K562 (cell line): ENCODE measurements around the gene DCTN2. TPM values are rescaled to one million over a fixed set of nuclear protein-coding genes. Genes with fewer than 3 reads are reported as not detected.
A peak's percentile ranks its signal among the peaks of the same experiment; 100 is the strongest.

Source experiments
- polyA plus RNA-seq, 8 experiments: library from polyadenylated mRNA; depleted of rRNA in 4 of 8; stranded (reverse) in 5 of 8; unstranded in 3 of 8; fragments of >200 nt; fragmentation: Nextera tagmentation in 2 of 8; fragmentation: Illumina TruSeq in 1 of 8; extraction: Ambion mirVana in 2 of 8; extraction: Trizol in 1 of 8; gene quantifications; 2 replicates each; pipeline versions ENCODE4 v1.2.1 to v1.2.3, GENCODE V29; 2011 to 2014; ENCODE audit warnings: inconsistent platforms in 1 of 8, missing spikeins in 1 of 8
- total RNA-seq, 7 experiments: library from RNA; depleted of rRNA in 6 of 7; stranded (reverse); fragments of >200 nt in 6 of 7; fragmentation: Illumina TruSeq in 2 of 7; extraction: Trizol in 2 of 7; gene quantifications; 2 replicates each; pipeline versions ENCODE4 v1.2.1 to v1.2.3, GENCODE V29; 2011 to 2021; ENCODE audit warnings: low replicate concordance in 1 of 7
- TF ChIP-seq, protein P1 (sequence below), 2 experiments: fragments of 450-650 bp in 1 of 2; sonication (generic) in 1 of 2; formaldehyde crosslinking in 1 of 2; IDR thresholded peaks; 2 replicates each; pipeline versions ENCODE4 v1.7.1 to v1.9.0; 2016 to 2022; ENCODE audit warnings: inconsistent platforms in 1 of 2, mild to moderate bottlenecking in 1 of 2, missing genetic modification reagents in 1 of 2
- TF ChIP-seq, protein P2 (sequence below): fragments of 450-650 bp; IDR thresholded peaks from 2 replicates; pipeline ENCODE4 v1.6.1; 2016; ENCODE audit warnings: mild to moderate bottlenecking, moderate library complexity

The DCTN2 gene
- total and polyA plus RNA-seq, 9 of the 15 experiments (the other 6 are each of a cell fraction or from before 2014, with no cell fraction given), result 43.6 to 270 (median 125) TPM

DNA sequence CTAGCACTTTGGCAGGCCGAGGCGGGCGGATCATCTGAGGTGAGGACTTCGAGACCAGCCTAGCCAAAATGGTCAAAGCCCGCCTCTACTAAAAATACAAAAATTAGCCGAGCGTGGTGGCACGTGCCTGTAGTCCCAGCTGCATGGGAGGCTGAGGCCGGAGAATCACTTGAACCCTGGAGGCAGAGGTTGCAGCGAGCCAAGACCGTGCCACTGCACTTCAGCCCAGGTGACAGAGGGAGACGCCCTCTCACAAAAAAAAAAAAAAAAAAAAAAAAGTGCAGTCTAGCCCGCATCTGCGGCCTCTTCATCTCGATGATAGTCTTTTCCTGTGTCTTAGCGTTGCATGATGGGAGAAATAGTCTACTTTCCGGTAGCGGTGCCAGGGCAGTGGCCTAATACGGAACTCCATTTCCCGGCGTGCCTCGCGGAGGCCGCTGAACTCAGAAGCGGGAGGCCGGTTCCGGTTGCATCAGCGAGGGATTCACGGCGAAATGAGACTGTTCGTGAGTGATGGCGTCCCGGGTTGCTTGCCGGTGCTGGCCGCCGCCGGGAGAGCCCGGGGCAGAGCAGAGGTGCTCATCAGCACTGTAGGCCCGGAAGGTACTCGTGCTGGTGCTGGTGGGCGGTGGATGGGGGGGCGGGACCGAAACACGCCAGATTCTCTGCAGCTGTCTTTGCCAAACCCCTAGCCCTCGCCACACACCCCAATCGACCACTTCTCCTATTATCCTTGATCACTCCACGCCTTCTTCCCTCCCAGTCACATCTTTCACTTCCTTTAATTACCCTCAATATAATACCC is 59.2 kb downstream of the DCTN2 start, which contains the start of gene MARS1 (continued):
- TF ChIP-seq, protein P1, sequence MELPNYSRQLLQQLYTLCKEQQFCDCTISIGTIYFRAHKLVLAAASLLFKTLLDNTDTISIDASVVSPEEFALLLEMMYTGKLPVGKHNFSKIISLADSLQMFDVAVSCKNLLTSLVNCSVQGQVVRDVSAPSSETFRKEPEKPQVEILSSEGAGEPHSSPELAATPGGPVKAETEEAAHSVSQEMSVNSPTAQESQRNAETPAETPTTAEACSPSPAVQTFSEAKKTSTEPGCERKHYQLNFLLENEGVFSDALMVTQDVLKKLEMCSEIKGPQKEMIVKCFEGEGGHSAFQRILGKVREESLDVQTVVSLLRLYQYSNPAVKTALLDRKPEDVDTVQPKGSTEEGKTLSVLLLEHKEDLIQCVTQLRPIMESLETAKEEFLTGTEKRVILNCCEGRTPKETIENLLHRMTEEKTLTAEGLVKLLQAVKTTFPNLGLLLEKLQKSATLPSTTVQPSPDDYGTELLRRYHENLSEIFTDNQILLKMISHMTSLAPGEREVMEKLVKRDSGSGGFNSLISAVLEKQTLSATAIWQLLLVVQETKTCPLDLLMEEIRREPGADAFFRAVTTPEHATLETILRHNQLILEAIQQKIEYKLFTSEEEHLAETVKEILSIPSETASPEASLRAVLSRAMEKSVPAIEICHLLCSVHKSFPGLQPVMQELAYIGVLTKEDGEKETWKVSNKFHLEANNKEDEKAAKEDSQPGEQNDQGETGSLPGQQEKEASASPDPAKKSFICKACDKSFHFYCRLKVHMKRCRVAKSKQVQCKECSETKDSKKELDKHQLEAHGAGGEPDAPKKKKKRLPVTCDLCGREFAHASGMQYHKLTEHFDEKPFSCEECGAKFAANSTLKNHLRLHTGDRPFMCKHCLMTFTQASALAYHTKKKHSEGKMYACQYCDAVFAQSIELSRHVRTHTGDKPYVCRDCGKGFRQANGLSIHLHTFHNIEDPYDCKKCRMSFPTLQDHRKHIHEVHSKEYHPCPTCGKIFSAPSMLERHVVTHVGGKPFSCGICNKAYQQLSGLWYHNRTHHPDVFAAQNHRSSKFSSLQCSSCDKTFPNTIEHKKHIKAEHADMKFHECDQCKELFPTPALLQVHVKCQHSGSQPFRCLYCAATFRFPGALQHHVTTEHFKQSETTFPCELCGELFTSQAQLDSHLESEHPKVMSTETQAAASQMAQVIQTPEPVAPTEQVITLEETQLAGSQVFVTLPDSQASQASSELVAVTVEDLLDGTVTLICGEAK (IDR thresholded peaks at IDR 0.05), result peak; percentile 97
- TF ChIP-seq, protein P1 (CRISPR knock-in tag; IDR thresholded peaks at IDR 0.05), result no peak
- TF ChIP-seq, protein P2, sequence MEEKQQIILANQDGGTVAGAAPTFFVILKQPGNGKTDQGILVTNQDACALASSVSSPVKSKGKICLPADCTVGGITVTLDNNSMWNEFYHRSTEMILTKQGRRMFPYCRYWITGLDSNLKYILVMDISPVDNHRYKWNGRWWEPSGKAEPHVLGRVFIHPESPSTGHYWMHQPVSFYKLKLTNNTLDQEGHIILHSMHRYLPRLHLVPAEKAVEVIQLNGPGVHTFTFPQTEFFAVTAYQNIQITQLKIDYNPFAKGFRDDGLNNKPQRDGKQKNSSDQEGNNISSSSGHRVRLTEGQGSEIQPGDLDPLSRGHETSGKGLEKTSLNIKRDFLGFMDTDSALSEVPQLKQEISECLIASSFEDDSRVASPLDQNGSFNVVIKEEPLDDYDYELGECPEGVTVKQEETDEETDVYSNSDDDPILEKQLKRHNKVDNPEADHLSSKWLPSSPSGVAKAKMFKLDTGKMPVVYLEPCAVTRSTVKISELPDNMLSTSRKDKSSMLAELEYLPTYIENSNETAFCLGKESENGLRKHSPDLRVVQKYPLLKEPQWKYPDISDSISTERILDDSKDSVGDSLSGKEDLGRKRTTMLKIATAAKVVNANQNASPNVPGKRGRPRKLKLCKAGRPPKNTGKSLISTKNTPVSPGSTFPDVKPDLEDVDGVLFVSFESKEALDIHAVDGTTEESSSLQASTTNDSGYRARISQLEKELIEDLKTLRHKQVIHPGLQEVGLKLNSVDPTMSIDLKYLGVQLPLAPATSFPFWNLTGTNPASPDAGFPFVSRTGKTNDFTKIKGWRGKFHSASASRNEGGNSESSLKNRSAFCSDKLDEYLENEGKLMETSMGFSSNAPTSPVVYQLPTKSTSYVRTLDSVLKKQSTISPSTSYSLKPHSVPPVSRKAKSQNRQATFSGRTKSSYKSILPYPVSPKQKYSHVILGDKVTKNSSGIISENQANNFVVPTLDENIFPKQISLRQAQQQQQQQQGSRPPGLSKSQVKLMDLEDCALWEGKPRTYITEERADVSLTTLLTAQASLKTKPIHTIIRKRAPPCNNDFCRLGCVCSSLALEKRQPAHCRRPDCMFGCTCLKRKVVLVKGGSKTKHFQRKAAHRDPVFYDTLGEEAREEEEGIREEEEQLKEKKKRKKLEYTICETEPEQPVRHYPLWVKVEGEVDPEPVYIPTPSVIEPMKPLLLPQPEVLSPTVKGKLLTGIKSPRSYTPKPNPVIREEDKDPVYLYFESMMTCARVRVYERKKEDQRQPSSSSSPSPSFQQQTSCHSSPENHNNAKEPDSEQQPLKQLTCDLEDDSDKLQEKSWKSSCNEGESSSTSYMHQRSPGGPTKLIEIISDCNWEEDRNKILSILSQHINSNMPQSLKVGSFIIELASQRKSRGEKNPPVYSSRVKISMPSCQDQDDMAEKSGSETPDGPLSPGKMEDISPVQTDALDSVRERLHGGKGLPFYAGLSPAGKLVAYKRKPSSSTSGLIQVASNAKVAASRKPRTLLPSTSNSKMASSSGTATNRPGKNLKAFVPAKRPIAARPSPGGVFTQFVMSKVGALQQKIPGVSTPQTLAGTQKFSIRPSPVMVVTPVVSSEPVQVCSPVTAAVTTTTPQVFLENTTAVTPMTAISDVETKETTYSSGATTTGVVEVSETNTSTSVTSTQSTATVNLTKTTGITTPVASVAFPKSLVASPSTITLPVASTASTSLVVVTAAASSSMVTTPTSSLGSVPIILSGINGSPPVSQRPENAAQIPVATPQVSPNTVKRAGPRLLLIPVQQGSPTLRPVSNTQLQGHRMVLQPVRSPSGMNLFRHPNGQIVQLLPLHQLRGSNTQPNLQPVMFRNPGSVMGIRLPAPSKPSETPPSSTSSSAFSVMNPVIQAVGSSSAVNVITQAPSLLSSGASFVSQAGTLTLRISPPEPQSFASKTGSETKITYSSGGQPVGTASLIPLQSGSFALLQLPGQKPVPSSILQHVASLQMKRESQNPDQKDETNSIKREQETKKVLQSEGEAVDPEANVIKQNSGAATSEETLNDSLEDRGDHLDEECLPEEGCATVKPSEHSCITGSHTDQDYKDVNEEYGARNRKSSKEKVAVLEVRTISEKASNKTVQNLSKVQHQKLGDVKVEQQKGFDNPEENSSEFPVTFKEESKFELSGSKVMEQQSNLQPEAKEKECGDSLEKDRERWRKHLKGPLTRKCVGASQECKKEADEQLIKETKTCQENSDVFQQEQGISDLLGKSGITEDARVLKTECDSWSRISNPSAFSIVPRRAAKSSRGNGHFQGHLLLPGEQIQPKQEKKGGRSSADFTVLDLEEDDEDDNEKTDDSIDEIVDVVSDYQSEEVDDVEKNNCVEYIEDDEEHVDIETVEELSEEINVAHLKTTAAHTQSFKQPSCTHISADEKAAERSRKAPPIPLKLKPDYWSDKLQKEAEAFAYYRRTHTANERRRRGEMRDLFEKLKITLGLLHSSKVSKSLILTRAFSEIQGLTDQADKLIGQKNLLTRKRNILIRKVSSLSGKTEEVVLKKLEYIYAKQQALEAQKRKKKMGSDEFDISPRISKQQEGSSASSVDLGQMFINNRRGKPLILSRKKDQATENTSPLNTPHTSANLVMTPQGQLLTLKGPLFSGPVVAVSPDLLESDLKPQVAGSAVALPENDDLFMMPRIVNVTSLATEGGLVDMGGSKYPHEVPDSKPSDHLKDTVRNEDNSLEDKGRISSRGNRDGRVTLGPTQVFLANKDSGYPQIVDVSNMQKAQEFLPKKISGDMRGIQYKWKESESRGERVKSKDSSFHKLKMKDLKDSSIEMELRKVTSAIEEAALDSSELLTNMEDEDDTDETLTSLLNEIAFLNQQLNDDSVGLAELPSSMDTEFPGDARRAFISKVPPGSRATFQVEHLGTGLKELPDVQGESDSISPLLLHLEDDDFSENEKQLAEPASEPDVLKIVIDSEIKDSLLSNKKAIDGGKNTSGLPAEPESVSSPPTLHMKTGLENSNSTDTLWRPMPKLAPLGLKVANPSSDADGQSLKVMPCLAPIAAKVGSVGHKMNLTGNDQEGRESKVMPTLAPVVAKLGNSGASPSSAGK, result peak; percentile 74
